ENCODE data around the gene WDR93. TPM values are rescaled to one million over a fixed set of nuclear protein-coding genes. Genes with fewer than 3 reads are reported as not detected.

Gene WDR93
- total and polyA plus RNA-seq, 2 donors from 2014 or later, result 1.2 to 2.5 TPM

- H3K36me3 ChIP-seq (ENCODE audit: control insufficient read depth in 2 of 3, insufficient read depth in 3 of 3, low read length in 3 of 3), result peaks cover 0 to 5% (median 0%) of the 10 kb centered on the region in 3 donors
- peak overlapping the region; percentile 52 to 76 for H3K27ac ChIP-seq (ENCODE audit: low read depth in 2 of 2, low read length in 2 of 2)
- H3K9me3 ChIP-seq (ENCODE audit: control insufficient read depth in 2 of 3, insufficient read depth in 1 of 3, low read length in 3 of 3), result no peaks in the 10 kb centered on the region
- no peaks in the 10 kb centered on the region for H3K27me3 ChIP-seq (ENCODE audit: control insufficient read depth, insufficient read depth, low read length)
- no peak overlapping the region for H3K4me3 ChIP-seq (ENCODE audit: low read length in 3 of 3)
- no peak overlapping the region for H3K9ac ChIP-seq (ENCODE audit: low read length in 3 of 3)
- DNase-seq, result peak in 3 of 5 donors; percentile 19 to 74 (median 43)
- peaks cover 0 to 12% (median 6%) of the 10 kb centered on the region in 3 donors for H3K4me1 ChIP-seq (ENCODE audit: control insufficient read depth in 2 of 3, insufficient read depth in 2 of 3, low read depth in 1 of 3, low read length in 3 of 3)
- intact Hi-C loops (cut with DNase I), result no loop called here
- no peak for TF ChIP-seq CTCF (IDR thresholded peaks at IDR 0.05; ENCODE audit: borderline replicate concordance, extremely low read depth, insufficient read depth)
- FAIRE-seq, result peak; percentile 55
These were observed 10.2 kb upstream of the WDR93 start for GRCh38 chr15:89680282-89680873.

- intact Hi-C loops (cut with DNase I), result no loop called here
These were observed 9.5 kb upstream of the WDR93 start for GRCh38 chr15:89681146-89681545.

GRCh38 chr15:89685995-89686394, 4.6 kb upstream of the WDR93 start:
- no peak for TF ChIP-seq CTCF (IDR thresholded peaks at IDR 0.05; ENCODE audit: borderline replicate concordance, extremely low read depth, insufficient read depth)
- H3K9me3 ChIP-seq (ENCODE audit: control insufficient read depth in 2 of 3, insufficient read depth in 1 of 3, low read length in 3 of 3), result no peaks in the 10 kb centered on the region
- FAIRE-seq (no peak), DNase-seq (no peak)
- no peak overlapping the region for H3K9ac ChIP-seq (ENCODE audit: low read length in 3 of 3)
- no peak overlapping the region for H3K4me3 ChIP-seq (ENCODE audit: low read length in 3 of 3)
- intact Hi-C loops (cut with DNase I), result no loop called here
- H3K36me3 ChIP-seq (ENCODE audit: control insufficient read depth in 2 of 3, insufficient read depth in 3 of 3, low read length in 3 of 3), result peaks cover 0 to 5% (median 3%) of the 10 kb centered on the region in 3 donors
- no peaks in the 10 kb centered on the region for H3K27me3 ChIP-seq (ENCODE audit: control insufficient read depth, insufficient read depth, low read length)
- no peak overlapping the region for H3K27ac ChIP-seq (ENCODE audit: low read depth in 2 of 2, low read length in 2 of 2)
- peaks cover 0 to 3% (median 2%) of the 10 kb centered on the region in 3 donors for H3K4me1 ChIP-seq (ENCODE audit: control insufficient read depth in 2 of 3, insufficient read depth in 2 of 3, low read depth in 1 of 3, low read length in 3 of 3)

More at GRCh38 chr15:89681146-89681545, 9.5 kb upstream of the WDR93 start:
- H3K9ac ChIP-seq (ENCODE audit: low read length in 3 of 3), result no peak overlapping the region
- H3K27ac ChIP-seq (ENCODE audit: low read depth in 2 of 2, low read length in 2 of 2), result peak overlapping the region; percentile 26 to 66
- no peaks in the 10 kb centered on the region for H3K27me3 ChIP-seq (ENCODE audit: control insufficient read depth, insufficient read depth, low read length)
- no peak for TF ChIP-seq CTCF (IDR thresholded peaks at IDR 0.05; ENCODE audit: borderline replicate concordance, extremely low read depth, insufficient read depth)
- no peak for DNase-seq
- H3K4me1 ChIP-seq (ENCODE audit: control insufficient read depth in 2 of 3, insufficient read depth in 2 of 3, low read depth in 1 of 3, low read length in 3 of 3), result peaks cover 0 to 12% (median 6%) of the 10 kb centered on the region in 3 donors
- no peak for FAIRE-seq
- H3K4me3 ChIP-seq (ENCODE audit: low read length in 3 of 3), result no peak overlapping the region
- no peaks in the 10 kb centered on the region for H3K9me3 ChIP-seq (ENCODE audit: control insufficient read depth in 2 of 3, insufficient read depth in 1 of 3, low read length in 3 of 3)
- peaks cover 0 to 5% (median 3%) of the 10 kb centered on the region in 3 donors for H3K36me3 ChIP-seq (ENCODE audit: control insufficient read depth in 2 of 3, insufficient read depth in 3 of 3, low read length in 3 of 3)
